ENCODE data around the gene COL16A1. TPM values are rescaled to one million over a fixed set of nuclear protein-coding genes. Genes with fewer than 3 reads are reported as not detected.

COL16A1 gene
- 4.4 TPM for polyA plus RNA-seq (2013, experiment 1 of 4)
- 8.0 TPM for polyA plus RNA-seq (2013, experiment 2 of 4)
- polyA plus RNA-seq (2013, experiment 3 of 4): 3.7 TPM
- 6.2 TPM for polyA plus RNA-seq (2013, experiment 4 of 4)

- WGBS, 2 experiments: 24 to 27% methylated on average over 40 of the region's 40 CpGs
- Histone ChIP-seq H3K27me3 (ENCODE audit: control insufficient read depth, insufficient read depth, low read length, poor library complexity, severe bottlenecking) (peaks cover 19% of the 10 kb centered on the region), H3K4me3 (ENCODE audit: insufficient read depth, low read depth, low read length) (peak within 1 kb of the TSS; percentile 26), H3K36me3 (ENCODE audit: control insufficient read depth, insufficient read depth, low read length) (no peaks in the 10 kb centered on the region), H3K4me1 (ENCODE audit: control insufficient read depth, insufficient read depth, low read length) (peaks cover 18% of the 10 kb centered on the region), H3K9me3 (ENCODE audit: control insufficient read depth, low read length) (no peaks in the 10 kb centered on the region), H3K27ac (ENCODE audit: insufficient read depth, low read depth, low read length, poor library complexity, severe bottlenecking) (no peak within 1 kb of the TSS)
These were observed at the start of gene COL16A1 for GRCh38 chr1:31703431-31704270. Gene COL16A1 (minus strand): TSS chr1:31704017. CDS start chr1:31702193, 1,824 bp downstream.

GRCh38 chr1:31752952-31753475 lies 49.2 kb upstream of the COL16A1 start:
- Histone ChIP-seq H3K27ac (ENCODE audit: insufficient read depth, low read depth, low read length, poor library complexity, severe bottlenecking) (no peak overlapping the region), H3K4me1 (ENCODE audit: control insufficient read depth, insufficient read depth, low read length) (peaks cover 15% of the 10 kb centered on the region)
- WGBS, 2 experiments: 94 to 95% methylated on average over 12 of the region's 12 CpGs

GRCh38 chr1:31752258-31752657 lies 48.4 kb upstream of the COL16A1 start:
- no peak overlapping the region for H3K27ac ChIP-seq (ENCODE audit: insufficient read depth, low read depth, low read length, poor library complexity, severe bottlenecking)
- peaks cover 17% of the 10 kb centered on the region for H3K4me1 ChIP-seq (ENCODE audit: control insufficient read depth, insufficient read depth, low read length)
- no peaks in the 10 kb centered on the region for H3K36me3 ChIP-seq (ENCODE audit: control insufficient read depth, insufficient read depth, low read length)
- WGBS, 2 experiments: 50 to 53% methylated on average over 7 of the region's 7 CpGs
- no peaks in the 10 kb centered on the region for H3K27me3 ChIP-seq (ENCODE audit: control insufficient read depth, insufficient read depth, low read length, poor library complexity, severe bottlenecking)
- no peaks in the 10 kb centered on the region for H3K9me3 ChIP-seq (ENCODE audit: control insufficient read depth, low read length)
- no peak overlapping the region for H3K4me3 ChIP-seq (ENCODE audit: insufficient read depth, low read depth, low read length)

More at GRCh38 chr1:31752952-31753475, 49.2 kb upstream of the COL16A1 start:
- Histone ChIP-seq H3K27me3 (ENCODE audit: control insufficient read depth, insufficient read depth, low read length, poor library complexity, severe bottlenecking) (no peaks in the 10 kb centered on the region), H3K9me3 (ENCODE audit: control insufficient read depth, low read length) (no peaks in the 10 kb centered on the region), H3K4me3 (ENCODE audit: insufficient read depth, low read depth, low read length) (no peak overlapping the region), H3K36me3 (ENCODE audit: control insufficient read depth, insufficient read depth, low read length) (no peaks in the 10 kb centered on the region)

- H3K4me1 ChIP-seq (ENCODE audit: control insufficient read depth, insufficient read depth, low read length): peaks cover 22% of the 10 kb centered on the region
- H3K27ac ChIP-seq (ENCODE audit: insufficient read depth, low read depth, low read length, poor library complexity, severe bottlenecking): no peak overlapping the region
- H3K27me3 ChIP-seq (ENCODE audit: control insufficient read depth, insufficient read depth, low read length, poor library complexity, severe bottlenecking): no peaks in the 10 kb centered on the region
- H3K36me3 ChIP-seq (ENCODE audit: control insufficient read depth, insufficient read depth, low read length): no peaks in the 10 kb centered on the region
- WGBS, 2 experiments: 79 to 84% methylated on average over 5 of the region's 5 CpGs
- no peaks in the 10 kb centered on the region for H3K9me3 ChIP-seq (ENCODE audit: control insufficient read depth, low read length)
- no peak overlapping the region for H3K4me3 ChIP-seq (ENCODE audit: insufficient read depth, low read depth, low read length)
These were observed 48.0 kb upstream of the COL16A1 start for GRCh38 chr1:31751822-31752241.

GRCh38 chr1:31750858-31751510 lies 47.2 kb upstream of the COL16A1 start:
- Histone ChIP-seq H3K9me3 (ENCODE audit: control insufficient read depth, low read length) (no peaks in the 10 kb centered on the region), H3K36me3 (ENCODE audit: control insufficient read depth, insufficient read depth, low read length) (no peaks in the 10 kb centered on the region), H3K27me3 (ENCODE audit: control insufficient read depth, insufficient read depth, low read length, poor library complexity, severe bottlenecking) (no peaks in the 10 kb centered on the region), H3K4me1 (ENCODE audit: control insufficient read depth, insufficient read depth, low read length) (peaks cover 27% of the 10 kb centered on the region), H3K27ac (ENCODE audit: insufficient read depth, low read depth, low read length, poor library complexity, severe bottlenecking) (no peak overlapping the region), H3K4me3 (ENCODE audit: insufficient read depth, low read depth, low read length) (no peak overlapping the region)
- WGBS, 2 experiments: 81 to 82% methylated on average over 11 of the region's 11 CpGs

- H3K9me3 ChIP-seq (ENCODE audit: control insufficient read depth, low read length): no peaks in the 10 kb centered on the region
- H3K4me3 ChIP-seq (ENCODE audit: insufficient read depth, low read depth, low read length): no peak overlapping the region
- peaks cover 30% of the 10 kb centered on the region for H3K4me1 ChIP-seq (ENCODE audit: control insufficient read depth, insufficient read depth, low read length)
- no peaks in the 10 kb centered on the region for H3K27me3 ChIP-seq (ENCODE audit: control insufficient read depth, insufficient read depth, low read length, poor library complexity, severe bottlenecking)
- H3K36me3 ChIP-seq (ENCODE audit: control insufficient read depth, insufficient read depth, low read length): no peaks in the 10 kb centered on the region
- H3K27ac ChIP-seq (ENCODE audit: insufficient read depth, low read depth, low read length, poor library complexity, severe bottlenecking): no peak overlapping the region
- 90 to 93% methylated on average over 7 of the region's 7 CpGs for WGBS, 2 experiments
These were observed 46.2 kb upstream of the COL16A1 start for GRCh38 chr1:31749785-31750735.

- 88 to 92% methylated on average over 4 of the region's 4 CpGs for WGBS, 2 experiments
- Histone ChIP-seq H3K36me3 (ENCODE audit: control insufficient read depth, insufficient read depth, low read length) (no peaks in the 10 kb centered on the region), H3K27me3 (ENCODE audit: control insufficient read depth, insufficient read depth, low read length, poor library complexity, severe bottlenecking) (no peaks in the 10 kb centered on the region), H3K27ac (ENCODE audit: insufficient read depth, low read depth, low read length, poor library complexity, severe bottlenecking) (no peak overlapping the region), H3K4me1 (ENCODE audit: control insufficient read depth, insufficient read depth, low read length) (peaks cover 30% of the 10 kb centered on the region), H3K4me3 (ENCODE audit: insufficient read depth, low read depth, low read length) (no peak overlapping the region), H3K9me3 (ENCODE audit: control insufficient read depth, low read length) (no peaks in the 10 kb centered on the region)
These were observed 44.5 kb upstream of the COL16A1 start for GRCh38 chr1:31748365-31748764.

- 88 to 89% methylated on average over 1 of the region's 1 CpG for WGBS, 2 experiments
- Histone ChIP-seq H3K4me3 (ENCODE audit: insufficient read depth, low read depth, low read length) (no peak overlapping the region), H3K27me3 (ENCODE audit: control insufficient read depth, insufficient read depth, low read length, poor library complexity, severe bottlenecking) (no peaks in the 10 kb centered on the region), H3K9me3 (ENCODE audit: control insufficient read depth, low read length) (no peaks in the 10 kb centered on the region), H3K36me3 (ENCODE audit: control insufficient read depth, insufficient read depth, low read length) (no peaks in the 10 kb centered on the region), H3K4me1 (ENCODE audit: control insufficient read depth, insufficient read depth, low read length) (peaks cover 27% of the 10 kb centered on the region), H3K27ac (ENCODE audit: insufficient read depth, low read depth, low read length, poor library complexity, severe bottlenecking) (no peak overlapping the region)
These were observed 43.5 kb upstream of the COL16A1 start for GRCh38 chr1:31747304-31747703.

- Histone ChIP-seq H3K9me3 (ENCODE audit: control insufficient read depth, low read length) (no peaks in the 10 kb centered on the region), H3K27ac (ENCODE audit: insufficient read depth, low read depth, low read length, poor library complexity, severe bottlenecking) (no peak overlapping the region), H3K36me3 (ENCODE audit: control insufficient read depth, insufficient read depth, low read length) (no peaks in the 10 kb centered on the region), H3K4me1 (ENCODE audit: control insufficient read depth, insufficient read depth, low read length) (peaks cover 24% of the 10 kb centered on the region), H3K27me3 (ENCODE audit: control insufficient read depth, insufficient read depth, low read length, poor library complexity, severe bottlenecking) (no peaks in the 10 kb centered on the region), H3K4me3 (ENCODE audit: insufficient read depth, low read depth, low read length) (no peak overlapping the region)
- WGBS, 2 experiments: 58 to 62% methylated on average over 7 of the region's 7 CpGs
These were observed 42.9 kb upstream of the COL16A1 start for GRCh38 chr1:31746687-31747086.

Data from ectodermal cell (in vitro differentiated cells).